HG03045 (cell line): ENCODE measurements around the gene DDR2.

ENCODE experiments used
- ATAC-seq: cut with Tn5 transposase; IDR thresholded peaks from one replicate; pipeline ENCODE4 v1.9.1; 2021; ENCODE audit warnings: mild to moderate bottlenecking, moderate library complexity; ENCODE audit not compliant: unreplicated experiment

DDR2 gene

DNA sequence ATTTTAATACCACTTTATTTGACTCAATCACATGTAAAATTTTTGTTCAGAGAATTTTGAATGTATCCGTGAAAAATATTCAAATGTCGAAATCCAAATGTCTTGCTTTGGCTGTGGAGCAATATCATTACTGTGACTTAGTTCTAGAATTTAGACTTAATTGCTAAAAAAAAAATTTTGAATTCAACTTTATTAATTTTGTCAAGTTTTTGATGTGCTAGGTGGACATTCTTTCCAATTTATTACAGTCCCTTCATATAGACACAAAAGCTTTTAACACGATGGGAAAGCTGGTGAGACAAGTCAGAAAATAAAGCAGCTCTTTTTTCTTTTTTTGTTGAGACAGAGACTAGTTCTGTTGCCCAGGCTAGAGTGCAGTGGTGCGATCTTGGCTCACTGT is 62.6 kb downstream of the DDR2 start:
- no peak for ATAC-seq

DNA sequence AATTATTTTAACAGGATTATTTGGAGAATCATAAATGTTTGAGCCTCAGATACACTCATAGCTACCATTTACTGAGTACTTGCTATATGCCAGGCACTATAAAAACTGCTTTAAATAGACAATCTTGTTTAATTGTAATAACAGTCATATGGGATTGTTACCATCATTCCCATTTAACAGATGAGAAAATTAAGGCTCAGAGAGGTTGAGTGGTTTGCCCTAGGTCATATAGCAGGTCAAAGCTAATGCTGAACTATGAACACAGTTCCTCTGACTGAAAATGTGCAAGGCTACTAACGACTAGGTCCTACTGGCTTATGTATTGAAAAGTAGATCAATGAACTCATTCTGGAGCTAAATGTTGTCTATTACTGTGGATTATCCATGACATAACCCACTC is 63.4 kb downstream of the DDR2 start:
- ATAC-seq, result no peak

DNA sequence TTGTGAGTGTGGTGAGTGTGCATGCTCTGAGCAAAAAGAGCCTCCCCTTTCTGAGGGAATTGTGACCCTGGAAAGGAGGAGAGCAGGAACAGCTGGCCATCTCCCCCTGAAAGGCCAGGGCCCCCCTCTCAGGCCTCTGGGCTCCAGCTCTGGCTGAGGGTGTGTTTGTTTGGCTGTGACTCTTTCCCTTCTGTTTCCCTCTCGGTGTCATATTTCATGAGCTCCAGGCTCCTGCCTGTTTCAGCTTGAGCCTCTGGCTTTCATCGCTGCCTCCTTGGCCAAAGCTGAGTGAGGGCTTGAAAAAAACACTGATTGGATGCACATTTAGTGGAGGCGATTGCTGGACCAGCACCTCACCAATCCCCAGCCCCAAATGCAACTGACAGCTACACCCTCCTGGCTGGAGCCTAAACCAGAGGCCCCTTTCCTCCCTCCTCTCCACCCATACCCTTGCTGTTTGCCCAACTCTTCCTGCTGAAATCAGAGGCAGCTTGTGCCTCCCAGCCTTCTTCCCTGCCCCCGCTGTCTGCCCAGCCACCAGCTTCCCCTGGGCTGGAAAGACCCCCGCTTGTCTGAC is 64.1 kb downstream of the DDR2 start:
- ATAC-seq, result no peak

DNA sequence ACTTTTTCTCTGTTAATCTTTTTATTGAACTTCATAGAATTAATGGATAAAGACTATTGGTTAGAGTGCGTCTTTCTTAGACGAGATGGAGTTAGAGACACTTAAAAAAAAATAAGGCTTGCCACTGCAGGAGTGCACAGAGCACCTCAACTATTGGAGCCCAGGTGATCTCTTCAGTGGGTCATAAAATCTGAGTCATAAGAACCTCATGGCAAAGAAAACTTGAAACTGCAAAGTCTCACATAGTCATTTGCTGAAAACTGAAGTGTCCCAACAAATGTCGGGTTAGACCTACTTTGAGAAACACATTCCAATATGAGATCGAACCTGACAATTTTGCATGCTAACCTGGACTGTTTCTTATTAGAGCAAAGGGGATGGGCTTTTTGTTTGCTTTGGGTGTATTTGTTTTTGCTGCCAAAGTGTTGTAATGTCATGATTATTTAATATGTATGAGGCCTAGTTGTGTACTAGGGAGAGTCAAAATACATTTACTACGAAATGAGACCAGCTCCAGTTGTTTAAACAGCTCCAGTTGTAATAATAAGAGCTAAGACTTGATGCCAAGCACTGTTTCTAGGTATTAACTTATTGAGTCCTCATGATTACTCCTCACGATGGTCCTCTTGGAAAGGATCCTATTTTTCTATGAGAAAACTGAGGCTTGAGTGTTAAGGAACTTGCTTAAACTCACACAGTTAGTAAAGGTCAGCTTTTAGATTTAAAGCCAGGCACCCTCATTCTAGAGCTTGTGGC is 65.1 kb downstream of the DDR2 start:
- no peak for ATAC-seq

DNA sequence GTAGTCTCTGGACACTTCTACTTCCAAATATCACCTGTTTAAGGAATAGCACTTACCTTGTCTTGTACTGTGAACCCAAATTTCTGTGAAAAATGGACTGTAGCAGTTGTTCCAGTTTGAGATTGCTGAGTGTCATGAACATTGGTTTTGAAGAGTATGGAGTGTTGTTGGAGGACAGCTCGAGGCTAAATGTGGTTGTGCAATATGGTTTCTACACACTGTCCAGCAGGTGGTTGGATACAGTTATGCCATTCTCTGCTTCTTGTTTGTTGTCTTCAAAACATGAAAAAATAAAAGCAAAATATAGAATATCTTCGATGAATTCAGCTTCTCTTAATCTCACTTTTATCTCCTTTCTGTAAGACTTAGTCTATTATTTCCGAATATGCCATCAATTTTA is 67.1 kb downstream of the DDR2 start:
- ATAC-seq, result no peak

DNA sequence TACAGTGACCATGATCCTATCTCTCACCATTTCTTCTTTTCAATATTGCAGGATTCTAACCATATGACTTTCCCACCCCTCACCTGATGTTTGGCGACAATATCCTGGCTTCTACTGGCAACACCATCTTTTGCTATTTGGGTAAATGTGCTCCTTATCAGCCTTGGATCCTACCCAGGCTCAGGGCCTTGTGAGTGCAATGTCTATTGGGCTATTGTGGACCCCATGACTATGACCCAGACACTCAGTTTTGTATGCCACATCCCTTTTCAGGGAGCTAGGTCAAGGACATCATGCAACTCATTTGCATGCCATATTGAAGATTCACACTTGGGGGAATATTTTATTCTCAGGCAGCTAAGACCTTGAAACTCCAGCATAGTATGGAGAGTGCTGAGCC is 67.9 kb downstream of the DDR2 start:
- no peak for ATAC-seq

DNA sequence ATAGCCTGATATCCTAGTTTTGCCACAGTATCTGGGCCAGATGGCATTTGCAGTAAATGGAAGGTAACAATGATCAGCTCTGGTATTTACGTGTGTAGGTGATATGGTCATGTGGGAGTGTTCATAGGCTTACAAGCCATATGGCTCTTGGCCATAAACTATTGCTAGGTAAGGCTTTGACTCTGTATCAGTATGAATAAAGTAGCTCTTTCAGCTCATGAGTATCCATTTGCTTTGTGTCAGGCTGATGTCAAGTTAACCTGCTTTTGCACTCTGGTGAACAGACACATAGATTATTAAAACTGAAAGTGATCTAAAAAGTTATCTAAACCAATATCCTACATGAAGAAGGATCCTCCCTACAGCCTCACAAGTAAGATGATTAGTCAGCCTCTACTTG is 69.0 kb downstream of the DDR2 start:
- no peak for ATAC-seq

DNA sequence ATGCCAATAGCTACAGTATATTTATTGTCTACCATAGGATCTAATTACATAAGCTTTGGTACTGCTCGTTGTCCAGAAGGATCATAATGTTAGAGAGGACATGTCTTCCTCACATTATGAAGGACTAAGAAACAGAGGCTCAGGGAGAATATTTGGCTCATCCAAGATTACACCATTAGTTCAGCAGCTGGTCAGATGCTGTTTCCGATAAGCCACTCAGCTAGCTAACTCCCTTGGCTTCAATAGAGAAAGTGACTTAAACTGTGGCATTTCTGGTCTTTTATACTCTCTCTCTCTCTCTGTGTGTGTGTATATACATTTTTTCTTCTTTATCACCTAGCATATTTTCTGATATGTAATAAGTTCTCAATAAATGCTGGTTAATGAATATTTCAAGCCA is 70.4 kb downstream of the DDR2 start:
- no peak for ATAC-seq

DNA sequence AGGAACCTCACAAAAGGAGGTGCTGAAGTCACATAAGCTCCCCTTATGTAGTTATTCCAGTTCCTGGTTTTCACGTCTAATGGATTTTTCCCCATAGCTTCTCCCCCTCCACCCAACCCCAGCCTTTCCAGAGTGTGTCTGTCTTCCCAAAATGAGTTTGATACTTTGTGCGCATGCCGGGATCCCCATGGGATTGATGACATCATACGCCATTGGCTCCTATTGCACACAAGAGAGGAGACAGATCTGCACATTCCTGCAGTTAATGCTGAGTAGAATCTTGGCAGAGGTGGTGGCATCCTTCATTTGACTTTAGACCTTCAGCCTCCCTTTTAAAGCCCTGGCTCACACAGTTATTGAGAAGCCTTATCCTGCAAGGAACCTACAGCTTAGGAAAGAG is 71.4 kb downstream of the DDR2 start:
- ATAC-seq, result no peak

DNA sequence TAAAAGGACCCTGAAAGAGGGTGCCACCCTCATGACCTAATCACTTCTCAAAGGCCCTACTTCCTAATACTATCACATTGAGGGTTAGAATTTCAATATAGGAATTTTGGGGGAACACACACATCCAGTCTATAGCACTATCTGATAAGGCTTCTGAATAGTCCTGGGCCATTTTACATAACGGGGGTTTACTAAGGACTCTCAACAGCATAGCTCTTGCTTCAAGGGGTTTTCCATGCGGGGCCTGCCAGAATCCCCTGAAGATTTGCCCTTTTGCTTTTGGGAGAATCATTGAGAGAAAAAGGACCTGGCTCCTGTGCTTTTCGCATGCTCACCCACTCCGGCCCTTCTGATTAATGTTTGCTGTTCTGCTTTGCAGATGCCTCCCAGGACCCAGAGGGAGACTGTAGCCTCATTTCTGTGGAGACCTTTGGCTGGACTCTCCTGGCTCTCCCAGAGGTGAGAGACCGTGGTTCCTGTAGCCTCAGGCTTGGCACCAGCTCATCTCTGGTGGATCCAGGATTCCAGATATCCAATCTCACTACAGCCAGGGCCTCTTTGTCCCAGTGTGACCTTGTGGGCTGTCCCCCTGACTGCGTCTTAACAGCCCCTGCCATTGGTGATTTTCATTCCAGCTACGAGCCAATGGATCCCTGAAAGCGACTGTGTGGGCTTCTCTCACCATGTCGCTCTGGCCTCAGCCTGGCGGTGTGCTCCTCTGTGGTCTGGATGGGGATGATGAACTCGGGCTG is 72.6 kb downstream of the DDR2 start:
- ATAC-seq, result peak; percentile 55

DNA sequence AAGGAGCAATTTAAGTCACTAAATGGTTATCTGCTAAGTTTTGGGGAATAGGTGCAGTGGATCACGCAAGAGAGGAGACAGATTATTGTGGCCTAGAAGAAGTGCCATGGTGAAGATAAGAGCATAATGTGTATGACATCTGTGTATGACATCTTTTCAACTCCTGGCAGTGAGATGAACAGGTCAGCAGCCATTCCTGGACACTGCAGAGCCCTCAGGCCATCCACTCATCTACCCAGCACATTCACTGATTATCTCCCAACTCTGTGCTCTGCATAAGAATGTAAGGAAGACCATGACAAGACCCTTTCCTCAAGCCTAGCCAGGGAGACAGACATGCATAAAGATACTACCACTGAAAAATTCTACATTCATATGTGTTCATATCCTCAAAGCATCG is 73.7 kb downstream of the DDR2 start:
- ATAC-seq, result no peak

DNA sequence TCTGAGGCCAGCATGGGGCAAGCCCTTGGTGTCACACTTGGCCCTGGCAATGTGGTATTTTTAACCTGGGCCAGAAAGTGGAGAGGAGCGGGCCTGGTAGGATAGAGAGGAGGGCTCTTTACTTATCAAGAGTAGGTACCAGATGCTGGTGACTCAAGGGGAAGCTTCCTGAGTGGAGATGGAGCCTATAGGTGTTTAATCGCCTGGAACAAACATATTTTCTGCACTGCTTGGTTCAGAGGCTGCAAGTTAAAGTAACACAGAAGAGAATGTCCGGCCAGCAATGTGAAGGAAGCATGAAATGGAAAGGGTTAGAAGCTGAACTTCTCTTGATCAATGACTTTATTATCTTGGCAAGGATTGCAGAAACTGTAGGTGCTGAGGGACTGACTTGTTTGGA is 74.3 kb downstream of the DDR2 start:
- no peak for ATAC-seq

DNA sequence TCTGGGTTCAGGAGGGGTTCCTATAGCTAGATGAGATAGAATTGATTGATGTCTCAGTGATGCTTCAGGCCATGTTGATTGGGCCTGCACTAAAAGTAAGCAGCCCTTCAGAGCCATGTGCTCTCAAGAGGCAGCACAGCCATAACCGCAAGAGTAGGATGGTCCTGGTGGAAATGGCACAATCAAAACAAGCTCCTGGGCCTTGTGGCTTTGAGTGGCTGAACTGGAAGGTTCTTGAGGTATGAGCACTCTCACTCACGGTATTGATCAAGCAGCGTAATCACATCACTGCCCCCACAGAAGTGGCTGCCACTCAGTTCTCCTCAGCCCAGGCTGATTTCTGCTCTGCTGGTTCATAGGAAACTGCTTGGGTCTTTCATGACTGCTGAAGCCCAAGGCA is 76.0 kb downstream of the DDR2 start:
- no peak for ATAC-seq

DNA sequence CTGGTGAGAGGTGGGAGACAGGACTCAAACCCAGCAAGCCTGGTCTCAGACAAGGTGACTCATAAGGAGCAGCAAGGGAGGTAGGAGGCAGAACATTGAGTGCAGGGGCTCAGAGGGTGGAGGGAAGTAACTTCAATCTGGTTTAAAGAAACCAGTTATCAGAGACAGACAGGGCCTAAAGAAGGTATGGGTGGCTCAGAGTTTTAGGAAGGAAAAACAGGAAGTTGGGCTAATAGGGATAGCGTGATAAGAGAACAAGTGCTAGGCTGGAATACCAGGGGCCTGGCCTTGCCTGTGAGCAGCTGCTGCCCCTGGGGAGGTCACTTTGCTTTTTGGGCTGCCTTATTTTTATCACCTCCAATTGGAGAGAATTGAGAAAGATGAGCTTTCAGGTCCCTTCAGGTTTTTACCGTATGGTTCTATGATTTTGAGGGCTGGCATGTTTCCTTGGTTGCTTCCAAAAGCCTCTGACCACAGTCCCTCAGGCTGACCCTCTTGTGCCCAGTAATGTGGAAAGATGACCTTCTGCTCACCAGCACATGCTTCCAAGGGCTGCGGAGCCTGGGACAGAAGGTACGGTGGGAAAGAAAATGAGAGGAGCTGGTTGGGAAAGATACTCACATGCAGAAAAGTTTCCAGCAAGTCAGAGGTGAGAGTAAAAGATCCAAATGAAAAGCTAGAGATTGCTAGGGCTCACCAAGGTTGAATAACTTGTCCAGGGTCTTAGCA is 77.0 kb downstream of the DDR2 start:
- no peak for ATAC-seq

DNA sequence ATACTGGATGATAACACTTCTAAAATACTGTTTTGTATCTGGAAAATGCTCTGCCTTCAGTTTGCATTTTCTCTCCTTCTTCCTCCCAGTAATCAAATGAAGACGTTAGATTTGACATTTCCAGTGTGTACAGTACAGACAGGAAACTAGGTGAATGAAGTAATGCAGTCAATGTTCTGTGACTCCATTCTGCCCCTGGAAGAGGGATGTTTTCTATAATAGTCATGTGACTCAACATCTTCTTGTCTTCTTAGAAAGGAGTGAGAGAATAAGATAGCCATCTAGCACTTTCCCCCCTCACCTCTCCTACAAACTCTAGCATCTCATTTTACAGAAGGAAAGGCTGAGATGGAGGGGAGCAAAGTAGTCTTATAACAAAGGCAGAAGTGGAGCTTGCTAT is 77.6 kb downstream of the DDR2 start:
- no peak for ATAC-seq

DNA sequence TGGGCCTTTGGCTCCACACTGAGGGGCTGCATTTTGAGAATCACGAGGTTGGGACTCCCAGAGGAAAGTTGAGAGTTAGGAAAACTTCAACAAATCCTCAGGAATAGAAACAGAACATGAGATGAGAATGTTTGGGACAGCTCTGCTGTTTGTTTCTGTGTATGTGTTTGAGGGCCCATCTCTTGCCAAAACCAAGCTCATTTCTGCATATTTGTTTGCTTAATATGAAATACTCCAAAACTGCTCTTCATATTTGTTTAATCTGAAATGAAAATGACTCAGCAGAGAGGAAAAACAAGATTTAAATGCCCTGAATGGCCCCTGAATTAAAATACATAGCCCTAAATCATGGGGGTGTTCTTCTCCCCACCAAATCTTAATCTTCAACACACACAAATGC is 78.1 kb downstream of the DDR2 start:
- ATAC-seq, result no peak

DNA sequence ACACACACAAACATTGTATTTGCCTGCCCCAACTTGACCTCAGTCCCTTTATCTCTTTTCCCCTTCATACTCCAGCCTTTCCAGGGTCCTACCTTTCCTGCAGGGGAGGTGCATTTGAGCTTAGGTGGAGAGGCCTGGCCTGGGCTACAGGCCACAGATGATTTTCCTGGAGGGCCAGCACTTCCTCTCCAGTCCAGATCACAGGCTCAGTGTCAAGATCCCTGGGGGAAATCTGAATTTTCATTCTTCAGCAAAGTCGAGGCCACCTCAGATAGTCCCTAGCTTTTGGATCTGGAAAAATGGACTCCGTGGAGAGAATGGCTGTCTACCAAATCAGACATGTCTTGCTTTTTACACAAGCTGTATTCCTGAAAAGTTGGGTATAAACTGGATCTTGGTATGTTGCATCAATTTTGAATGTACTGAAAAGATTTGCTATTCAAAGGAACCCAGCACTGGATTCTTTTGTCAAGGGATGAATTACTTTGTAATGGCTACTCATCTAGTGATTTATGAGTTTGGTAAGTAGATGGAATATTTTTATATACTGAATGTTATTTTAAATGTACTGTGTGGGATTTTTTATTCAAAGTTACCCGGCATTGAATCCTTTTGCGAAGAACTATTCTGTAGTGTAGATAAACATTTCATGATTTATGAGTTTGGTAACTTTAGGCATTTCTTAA is 78.7 kb downstream of the DDR2 start:
- ATAC-seq, result no peak

DNA sequence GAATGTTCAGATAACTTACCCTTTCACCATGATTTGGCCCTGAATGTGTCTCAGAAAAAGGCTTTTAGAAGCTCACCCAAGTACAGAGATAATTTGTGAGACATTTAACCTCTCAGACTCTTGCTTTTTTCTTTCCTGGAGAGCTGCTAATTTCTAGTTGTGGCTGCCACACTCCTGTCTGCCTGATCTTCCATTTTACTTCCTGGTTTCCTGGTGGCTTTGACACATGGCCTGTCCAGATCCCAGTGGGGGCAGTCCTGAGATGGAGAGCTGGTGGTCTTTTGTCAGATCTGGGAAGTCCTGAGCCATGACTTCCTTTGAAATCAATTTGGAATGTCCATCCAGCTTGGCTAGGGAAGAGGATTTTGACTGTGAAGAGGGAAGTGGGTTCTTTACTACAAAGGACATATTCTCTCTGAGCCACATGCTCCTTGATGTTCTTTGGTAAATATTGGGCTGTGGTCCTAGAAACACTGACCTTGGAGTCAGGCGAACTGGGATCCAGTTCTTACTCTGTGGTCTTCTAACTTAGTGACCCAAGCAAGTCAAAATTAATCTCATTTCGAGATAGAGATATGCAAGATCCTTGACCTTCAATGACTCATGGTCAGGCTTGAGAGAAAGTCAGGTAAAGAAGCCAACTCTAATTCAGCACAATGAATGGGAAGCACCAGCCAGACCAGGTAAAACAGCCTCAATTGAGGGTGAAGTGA is 80.2 kb downstream of the DDR2 start:
- ATAC-seq, result no peak

DNA sequence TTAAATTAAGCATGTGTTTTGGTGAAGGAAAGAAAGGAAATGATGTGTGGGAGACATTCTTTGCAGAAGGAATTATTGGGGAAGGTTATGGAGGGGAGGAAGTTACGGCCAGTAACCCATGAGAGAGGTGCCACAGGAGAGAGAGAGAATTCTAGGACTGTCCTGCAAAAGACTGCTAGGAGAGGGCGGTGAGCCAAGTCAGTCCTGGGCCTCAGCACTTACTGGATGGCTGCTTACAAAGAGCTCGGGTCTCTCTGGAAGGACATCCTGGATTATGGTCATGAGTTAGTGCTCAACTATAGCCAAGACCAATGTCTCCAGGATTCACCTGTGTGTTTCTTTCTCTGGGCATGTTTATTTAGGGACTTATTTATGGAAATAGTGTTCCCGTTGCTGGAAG is 83.9 kb downstream of the DDR2 start:
- ATAC-seq, result no peak

DNA sequence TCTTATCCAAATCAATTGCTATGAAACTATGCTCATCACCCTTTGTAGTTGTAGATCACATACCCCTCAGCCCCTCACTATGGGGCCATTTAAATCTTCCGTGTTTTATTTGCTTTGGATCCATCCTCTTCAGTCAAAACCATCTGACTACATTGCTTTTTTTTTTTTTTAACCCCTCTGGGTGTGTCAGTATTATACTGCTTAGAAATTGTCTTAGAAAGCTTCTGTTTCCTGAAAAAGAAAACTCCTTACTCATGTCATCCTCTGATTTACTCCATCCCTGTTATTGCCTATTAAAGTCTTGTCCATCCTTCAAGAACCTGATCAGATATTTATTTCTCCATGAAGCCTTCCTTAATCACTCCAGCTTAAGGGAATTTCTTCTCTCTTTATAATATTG is 84.3 kb downstream of the DDR2 start:
- ATAC-seq, result no peak
